GM12878 (cell line): ENCODE results near the gene ZNF317. TPM values are rescaled to one million over a fixed set of nuclear protein-coding genes. Genes with fewer than 3 reads are reported as not detected.

Experiments
- ATAC-seq: fragments of 200-7000 bp; cut with Tn5 transposase; 3 replicates; pipeline ENCODE4 v1.9.1; 2020; ENCODE audit warnings: mild to moderate bottlenecking, moderate library complexity
- BruUV-seq: library from RNA; stranded (reverse); fragments of 400-500 nt; replicated peaks from 2 replicates; lab custom pipeline; 2021; lab: Mats Ljungman, UMichigan
- CTCF ChIA-PET: fragments of 300-600 bp; sonication (Branson Sonifier 250); formaldehyde crosslinking; extraction: SDS; loops from one replicate; lab custom pipeline; 2021; ENCODE audit warnings: inconsistent platforms; lab: Yijun Ruan, JAX
- POLR2A ChIA-PET: fragments of 350-600 bp; formaldehyde crosslinking; extraction: SDS; loops from one replicate; lab custom pipeline; 2021; ENCODE audit warnings: inconsistent platforms; lab: Charles Lee
- RAD21 ChIA-PET: fragments of 300-600 bp; sonication (Branson Sonifier 250); formaldehyde crosslinking; loops from one replicate; lab custom pipeline; 2023; ENCODE audit warnings: antibody characterized with exemption; ENCODE audit not compliant: unreplicated experiment; lab: Charles Lee
- SMC1A ChIA-PET: fragments of 300-600 bp; sonication (Branson Sonifier 250); formaldehyde crosslinking; loops from one replicate; lab custom pipeline; 2023; ENCODE audit not compliant: unreplicated experiment, uncharacterized antibody; lab: Charles Lee
- DNase-seq: peaks from one replicate; pipeline ENCODE4 v3.0.0-alpha.2; 2011; ENCODE audit warnings: low read depth, low spot score
- FAIRE-seq: peaks from 3 replicates; lab custom pipeline; 2011; peaks lifted over from hg19 to GRCh38; lab: Jason Lieb, UNC
- H2AFZ ChIP-seq: 2 replicates; pipeline ENCODE4 v1.6.0; 2011; ENCODE audit warnings: low read depth, low read length, control low read depth; ENCODE audit not compliant: control insufficient read depth
- H3K27ac ChIP-seq: 2 replicates; pipeline ENCODE4 v1.5.1; 2011; ENCODE audit warnings: control low read depth; ENCODE audit not compliant: control insufficient read depth, insufficient read depth
- H3K27me3 ChIP-seq, 2 experiments: replicated peaks in 1 of 2; 2 replicates each; pipeline versions ENCODE4 v1.6.0 to v1.6.1; 2011; ENCODE audit warnings: low read length in 1 of 2; ENCODE audit not compliant: control insufficient read depth in 2 of 2, insufficient read depth in 2 of 2
- H3K36me3 ChIP-seq, 2 experiments: 2 replicates each; pipeline ENCODE4 v1.5.1; 2011; ENCODE audit warnings: low read length in 1 of 2; ENCODE audit not compliant: control insufficient read depth in 2 of 2, insufficient read depth in 2 of 2
- H3K4me1 ChIP-seq: 2 replicates; pipeline ENCODE4 v1.6.1; 2011; ENCODE audit warnings: mild to moderate bottlenecking, low read length, moderate library complexity, mixed read lengths; ENCODE audit not compliant: control insufficient read depth, insufficient read depth
- H3K4me2 ChIP-seq: 2 replicates; pipeline ENCODE4 v1.6.0; 2011; ENCODE audit warnings: control low read depth; ENCODE audit not compliant: control insufficient read depth, insufficient read depth
- H3K4me3 ChIP-seq: fragments of 200-600 bp; sonication (generic); 2 replicates; pipeline ENCODE4 v1.5.1; 2016
- H3K79me2 ChIP-seq: 2 replicates; pipeline ENCODE4 v1.6.0; 2011; ENCODE audit warnings: low read length; ENCODE audit not compliant: control insufficient read depth, insufficient read depth
- H3K9ac ChIP-seq: 2 replicates; pipeline ENCODE4 v1.8.0; 2011; ENCODE audit warnings: low read length, control low read depth, mixed read lengths; ENCODE audit not compliant: control insufficient read depth, insufficient read depth
- H3K9me3 ChIP-seq: replicated peaks from 3 replicates; pipeline ENCODE4 v1.5.1; 2011; ENCODE audit warnings: mild to moderate bottlenecking, low read length; ENCODE audit not compliant: control insufficient read depth, insufficient read depth
- H4K20me1 ChIP-seq: 2 replicates; pipeline ENCODE4 v1.6.0; 2011; ENCODE audit not compliant: control insufficient read depth, insufficient read depth
- BACH1 ChIP-seq: fragments of 450-650 bp; IDR thresholded peaks from 2 replicates; pipeline ENCODE4 v1.6.1; 2017; ENCODE audit warnings: mild to moderate bottlenecking, borderline replicate concordance
- DPF2 ChIP-seq: fragments of 450-650 bp; IDR thresholded peaks from 2 replicates; pipeline ENCODE4 v1.6.1; 2017; ENCODE audit warnings: mild to moderate bottlenecking
- FOXK2 ChIP-seq: fragments of 450-650 bp; IDR thresholded peaks from 2 replicates; pipeline ENCODE4 v1.6.1; 2017; ENCODE audit warnings: mild to moderate bottlenecking, moderate library complexity
- IKZF1 ChIP-seq: fragments of 450-650 bp; conservative IDR thresholded peaks from 2 replicates; pipeline ENCODE4 v1.6.1; 2017; ENCODE audit warnings: antibody characterized with exemption, mild to moderate bottlenecking
- KDM1A ChIP-seq: fragments of 200-600 bp; sonication (generic); IDR thresholded peaks from 2 replicates; pipeline ENCODE4 v1.6.1; 2016; ENCODE audit warnings: borderline replicate concordance
- MTA3 ChIP-seq: IDR thresholded peaks from 2 replicates; pipeline ENCODE4 v1.6.1; 2012; ENCODE audit warnings: low read length, inconsistent platforms, borderline replicate concordance
- PAX8 ChIP-seq: fragments of 450-650 bp; IDR thresholded peaks from 2 replicates; pipeline ENCODE4 v1.6.1; 2017; ENCODE audit warnings: mild to moderate bottlenecking, moderate library complexity
- RUNX3 ChIP-seq: IDR thresholded peaks from 2 replicates; pipeline ENCODE4 v1.6.1; 2012; ENCODE audit warnings: low read length, inconsistent platforms
- SREBF2 ChIP-seq: IDR thresholded peaks from 2 replicates; pipeline ENCODE4 v1.6.1; 2012; ENCODE audit warnings: mild to moderate bottlenecking, low read length
- TCF7 ChIP-seq: IDR thresholded peaks from 2 replicates; pipeline ENCODE4 v1.6.1; 2014; ENCODE audit warnings: antibody characterized with exemption, borderline replicate concordance
- ZSCAN29 ChIP-seq: fragments of 450-650 bp; IDR thresholded peaks from 2 replicates; pipeline ENCODE4 v1.6.1; 2017; ENCODE audit warnings: mild to moderate bottlenecking, moderate library complexity
- ZZZ3 ChIP-seq: IDR thresholded peaks from 2 replicates; pipeline ENCODE4 v1.6.1; 2011; ENCODE audit warnings: low read depth; ENCODE audit not compliant: control insufficient read depth, insufficient read length
- WGBS: methylation state at CpG from one replicate; pipeline ENCODE4 v1.1.6; 2016; ENCODE audit warnings: low lambda C conversion rate; ENCODE audit not compliant: insufficient replicate concordance, insufficient coverage; ENCODE audit errors: missing lambda C conversion rate; 5-methylcytosine and 5-hydroxymethylcytosine counted together
- in situ Hi-C: fragments of 300-500 bp; cut with MboI; formaldehyde crosslinking; loops from 9 replicates; pipeline ENCODE4 v1.14.3; 2018; ENCODE audit warnings: mixed read lengths
- intact Hi-C: fragments of 100-400 bp; cut with micrococcal nuclease; formaldehyde crosslinking; loops from one replicate; pipeline ENCODE4 v1.14.2; 2022; ENCODE audit not compliant: unreplicated experiment
- polyA plus RNA-seq, 11 experiments: library from polyadenylated mRNA; depleted of rRNA in 4 of 11; unstranded in 6 of 11; stranded (reverse) in 5 of 11; fragments of >200 nt; fragmentation: Nextera tagmentation in 4 of 11; fragmentation: Illumina TruSeq in 1 of 11; extraction: Ambion mirVana in 4 of 11; extraction: Trizol in 1 of 11; gene quantifications; 1 replicate in 1 of 11; 2 replicates in 10 of 11; pipeline versions ENCODE4 v1.2.1 to v1.2.3, GENCODE V29; 2011 to 2016; ENCODE audit warnings: inconsistent platforms in 2 of 11, missing spikeins in 2 of 11, low read depth in 1 of 11
- total RNA-seq, 4 experiments: library from RNA; depleted of rRNA in 3 of 4; stranded (reverse); fragments of >200 nt in 3 of 4; fragmentation: Illumina TruSeq in 1 of 4; extraction: Trizol in 1 of 4; gene quantifications; 2 replicates each; pipeline versions ENCODE4 v1.2.1 to v1.2.3, GENCODE V29; 2013 to 2021
- TF ChIP-seq, protein P1 (sequence below): fragments of 450-650 bp; IDR thresholded peaks from 2 replicates; pipeline ENCODE4 v1.6.1; 2017; ENCODE audit warnings: mild to moderate bottlenecking, moderate library complexity
- TF ChIP-seq, protein P2 (sequence below): fragments of 150-350 bp; IDR thresholded peaks from 2 replicates; pipeline ENCODE4 v1.6.1; 2014; ENCODE audit warnings: mild to moderate bottlenecking, low read depth, low read length
- TF ChIP-seq, protein P3 (sequence below): fragments of 450-650 bp; IDR thresholded peaks from 2 replicates; pipeline ENCODE4 v1.6.1; 2018; ENCODE audit warnings: mild to moderate bottlenecking, low read depth, moderate library complexity; ENCODE audit not compliant: partially characterized antibody
- TF ChIP-seq, protein P4 (sequence below): fragments of 450-650 bp; conservative IDR thresholded peaks from 2 replicates; pipeline ENCODE4 v1.6.1; 2017; ENCODE audit warnings: mild to moderate bottlenecking, moderate library complexity

ZNF317 gene
- total and polyA plus RNA-seq, 10 of the 15 experiments (the other 5 are each of a cell fraction or from before 2014, with no cell fraction given) = 22.7 to 39.4 (median 32.6) TPM

DNA sequence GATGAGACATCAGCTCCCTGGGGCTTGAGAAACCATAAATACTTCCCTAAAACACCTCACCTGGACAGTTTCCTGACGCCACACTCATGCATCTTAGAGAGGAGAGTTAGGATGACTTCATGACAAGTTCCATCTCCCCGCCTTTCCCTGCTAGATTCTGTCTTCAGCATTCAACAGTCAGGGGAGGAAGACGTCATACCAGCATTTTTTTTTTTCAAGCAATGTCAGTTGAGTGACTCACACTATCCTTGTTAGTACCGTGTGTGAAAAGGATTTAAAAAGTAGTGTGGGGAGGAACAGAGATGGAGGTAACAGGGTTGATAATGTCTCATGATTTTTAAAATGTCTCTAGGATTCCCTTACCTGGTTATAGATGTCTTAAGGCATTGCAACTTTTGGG is 38.7 kb downstream of the ZNF317 start, which contains the start of gene OR7D2:
Gene OR7D2, plus strand, starts transcription at position 79 of the 400 bp plus-strand sequence. CDS start 6,803 bp downstream, outside the sequence.
- Histone ChIP-seq H3K36me3 (no peaks in the 10 kb centered on the region), H3K9ac (no peak within 1 kb of the TSS), H4K20me1 (no peaks in the 10 kb centered on the region), H3K27me3 (no peaks in the 10 kb centered on the region), H3K27ac (no peak within 1 kb of the TSS), H3K4me1 (no peaks in the 10 kb centered on the region), H3K79me2 (no peaks in the 10 kb centered on the region), H3K4me3 (no peak within 1 kb of the TSS), H2AFZ (no peak within 1 kb of the TSS), H3K4me2 (no peak within 1 kb of the TSS), H3K9me3 (no peaks in the 10 kb centered on the region; the same call in 2 of the 3 replicates)
- ChIA-PET POLR2A (no interaction called here), CTCF (no interaction called here), SMC1A (no interaction called here), RAD21 (no interaction called here)
- BruUV-seq = no TSS peak
- ATAC-seq = no peak
- in situ Hi-C loops (no loop called here), intact Hi-C loops (no loop called here)
- 4% methylated on average over 4 of the region's 4 CpGs for WGBS
- FAIRE-seq = no peak
- no peak for DNase-seq
- TF ChIP-seq IKZF1 (no peak), TCF7 (no peak), BACH1 (no peak), FOXK2 (no peak), DPF2 (no peak), MTA3 (no peak), SREBF2 (no peak), RUNX3 (no peak), PAX8 (no peak), KDM1A (no peak), ZZZ3 (no peak), ZSCAN29 (no peak)
- TF ChIP-seq, protein P1, sequence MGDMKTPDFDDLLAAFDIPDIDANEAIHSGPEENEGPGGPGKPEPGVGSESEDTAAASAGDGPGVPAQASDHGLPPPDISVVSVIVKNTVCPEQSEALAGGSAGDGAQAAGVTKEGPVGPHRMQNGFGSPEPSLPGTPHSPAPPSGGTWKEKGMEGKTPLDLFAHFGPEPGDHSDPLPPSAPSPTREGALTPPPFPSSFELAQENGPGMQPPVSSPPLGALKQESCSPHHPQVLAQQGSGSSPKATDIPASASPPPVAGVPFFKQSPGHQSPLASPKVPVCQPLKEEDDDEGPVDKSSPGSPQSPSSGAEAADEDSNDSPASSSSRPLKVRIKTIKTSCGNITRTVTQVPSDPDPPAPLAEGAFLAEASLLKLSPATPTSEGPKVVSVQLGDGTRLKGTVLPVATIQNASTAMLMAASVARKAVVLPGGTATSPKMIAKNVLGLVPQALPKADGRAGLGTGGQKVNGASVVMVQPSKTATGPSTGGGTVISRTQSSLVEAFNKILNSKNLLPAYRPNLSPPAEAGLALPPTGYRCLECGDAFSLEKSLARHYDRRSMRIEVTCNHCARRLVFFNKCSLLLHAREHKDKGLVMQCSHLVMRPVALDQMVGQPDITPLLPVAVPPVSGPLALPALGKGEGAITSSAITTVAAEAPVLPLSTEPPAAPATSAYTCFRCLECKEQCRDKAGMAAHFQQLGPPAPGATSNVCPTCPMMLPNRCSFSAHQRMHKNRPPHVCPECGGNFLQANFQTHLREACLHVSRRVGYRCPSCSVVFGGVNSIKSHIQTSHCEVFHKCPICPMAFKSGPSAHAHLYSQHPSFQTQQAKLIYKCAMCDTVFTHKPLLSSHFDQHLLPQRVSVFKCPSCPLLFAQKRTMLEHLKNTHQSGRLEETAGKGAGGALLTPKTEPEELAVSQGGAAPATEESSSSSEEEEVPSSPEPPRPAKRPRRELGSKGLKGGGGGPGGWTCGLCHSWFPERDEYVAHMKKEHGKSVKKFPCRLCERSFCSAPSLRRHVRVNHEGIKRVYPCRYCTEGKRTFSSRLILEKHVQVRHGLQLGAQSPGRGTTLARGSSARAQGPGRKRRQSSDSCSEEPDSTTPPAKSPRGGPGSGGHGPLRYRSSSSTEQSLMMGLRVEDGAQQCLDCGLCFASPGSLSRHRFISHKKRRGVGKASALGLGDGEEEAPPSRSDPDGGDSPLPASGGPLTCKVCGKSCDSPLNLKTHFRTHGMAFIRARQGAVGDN = no peak
- TF ChIP-seq, protein P2, sequence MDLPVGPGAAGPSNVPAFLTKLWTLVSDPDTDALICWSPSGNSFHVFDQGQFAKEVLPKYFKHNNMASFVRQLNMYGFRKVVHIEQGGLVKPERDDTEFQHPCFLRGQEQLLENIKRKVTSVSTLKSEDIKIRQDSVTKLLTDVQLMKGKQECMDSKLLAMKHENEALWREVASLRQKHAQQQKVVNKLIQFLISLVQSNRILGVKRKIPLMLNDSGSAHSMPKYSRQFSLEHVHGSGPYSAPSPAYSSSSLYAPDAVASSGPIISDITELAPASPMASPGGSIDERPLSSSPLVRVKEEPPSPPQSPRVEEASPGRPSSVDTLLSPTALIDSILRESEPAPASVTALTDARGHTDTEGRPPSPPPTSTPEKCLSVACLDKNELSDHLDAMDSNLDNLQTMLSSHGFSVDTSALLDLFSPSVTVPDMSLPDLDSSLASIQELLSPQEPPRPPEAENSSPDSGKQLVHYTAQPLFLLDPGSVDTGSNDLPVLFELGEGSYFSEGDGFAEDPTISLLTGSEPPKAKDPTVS = no peak
- TF ChIP-seq, protein P3, sequence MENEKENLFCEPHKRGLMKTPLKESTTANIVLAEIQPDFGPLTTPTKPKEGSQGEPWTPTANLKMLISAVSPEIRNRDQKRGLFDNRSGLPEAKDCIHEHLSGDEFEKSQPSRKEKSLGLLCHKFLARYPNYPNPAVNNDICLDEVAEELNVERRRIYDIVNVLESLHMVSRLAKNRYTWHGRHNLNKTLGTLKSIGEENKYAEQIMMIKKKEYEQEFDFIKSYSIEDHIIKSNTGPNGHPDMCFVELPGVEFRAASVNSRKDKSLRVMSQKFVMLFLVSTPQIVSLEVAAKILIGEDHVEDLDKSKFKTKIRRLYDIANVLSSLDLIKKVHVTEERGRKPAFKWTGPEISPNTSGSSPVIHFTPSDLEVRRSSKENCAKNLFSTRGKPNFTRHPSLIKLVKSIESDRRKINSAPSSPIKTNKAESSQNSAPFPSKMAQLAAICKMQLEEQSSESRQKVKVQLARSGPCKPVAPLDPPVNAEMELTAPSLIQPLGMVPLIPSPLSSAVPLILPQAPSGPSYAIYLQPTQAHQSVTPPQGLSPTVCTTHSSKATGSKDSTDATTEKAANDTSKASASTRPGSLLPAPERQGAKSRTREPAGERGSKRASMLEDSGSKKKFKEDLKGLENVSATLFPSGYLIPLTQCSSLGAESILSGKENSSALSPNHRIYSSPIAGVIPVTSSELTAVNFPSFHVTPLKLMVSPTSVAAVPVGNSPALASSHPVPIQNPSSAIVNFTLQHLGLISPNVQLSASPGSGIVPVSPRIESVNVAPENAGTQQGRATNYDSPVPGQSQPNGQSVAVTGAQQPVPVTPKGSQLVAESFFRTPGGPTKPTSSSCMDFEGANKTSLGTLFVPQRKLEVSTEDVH = no peak
- TF ChIP-seq, protein P4, sequence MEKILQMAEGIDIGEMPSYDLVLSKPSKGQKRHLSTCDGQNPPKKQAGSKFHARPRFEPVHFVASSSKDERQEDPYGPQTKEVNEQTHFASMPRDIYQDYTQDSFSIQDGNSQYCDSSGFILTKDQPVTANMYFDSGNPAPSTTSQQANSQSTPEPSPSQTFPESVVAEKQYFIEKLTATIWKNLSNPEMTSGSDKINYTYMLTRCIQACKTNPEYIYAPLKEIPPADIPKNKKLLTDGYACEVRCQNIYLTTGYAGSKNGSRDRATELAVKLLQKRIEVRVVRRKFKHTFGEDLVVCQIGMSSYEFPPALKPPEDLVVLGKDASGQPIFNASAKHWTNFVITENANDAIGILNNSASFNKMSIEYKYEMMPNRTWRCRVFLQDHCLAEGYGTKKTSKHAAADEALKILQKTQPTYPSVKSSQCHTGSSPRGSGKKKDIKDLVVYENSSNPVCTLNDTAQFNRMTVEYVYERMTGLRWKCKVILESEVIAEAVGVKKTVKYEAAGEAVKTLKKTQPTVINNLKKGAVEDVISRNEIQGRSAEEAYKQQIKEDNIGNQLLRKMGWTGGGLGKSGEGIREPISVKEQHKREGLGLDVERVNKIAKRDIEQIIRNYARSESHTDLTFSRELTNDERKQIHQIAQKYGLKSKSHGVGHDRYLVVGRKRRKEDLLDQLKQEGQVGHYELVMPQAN = no peak
